Measurements from ENCODE around the gene ANO6.

DNA sequence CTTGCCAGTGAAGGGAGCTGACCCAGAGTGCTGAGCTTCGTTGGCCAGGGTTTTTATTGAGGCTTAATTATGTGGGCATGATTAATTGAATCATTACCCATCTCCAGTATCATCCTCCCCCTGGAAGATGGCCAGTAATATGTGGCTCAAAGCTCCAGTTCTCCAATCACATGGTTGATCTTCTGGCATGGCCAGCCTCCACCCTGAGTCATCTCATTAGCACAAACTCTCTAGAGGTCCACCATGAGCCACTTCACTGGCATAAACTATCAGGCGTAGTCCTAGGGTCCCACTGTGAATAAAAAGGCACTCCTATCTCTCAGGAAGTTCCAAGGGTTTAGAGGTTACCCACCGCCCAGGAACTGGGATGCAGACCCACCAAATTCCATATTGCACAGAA is 135.0 kb downstream of the ANO6 start:
- TF ChIP-seq CTCF (IDR thresholded peaks at IDR 0.05) (no peak), POLR2A (IDR thresholded peaks at IDR 0.05) (no peak), EP300 (IDR thresholded peaks at IDR 0.05) (no peak), POLR2AphosphoS5 (IDR thresholded peaks at IDR 0.05) (no peak)
